ENCODE measurements around the gene COLEC12.

- TF ChIP-seq CTCF (IDR thresholded peaks at IDR 0.05), result no peak
- TF ChIP-seq POLR2AphosphoS5 (IDR thresholded peaks at IDR 0.05), result no peak
- TF ChIP-seq POLR2A (IDR thresholded peaks at IDR 0.05), result no peak
- no peak for TF ChIP-seq EP300 (IDR thresholded peaks at IDR 0.05)
Observed at GRCh38 chr18:475202-476031, 25.1 kb downstream of the COLEC12 start.
